Measurements from ENCODE around the gene GP1BA.
A peak's percentile ranks its signal among the peaks of the same experiment; 100 is the strongest.

The GP1BA gene

GRCh38 chr17:4931963-4932362, at the start of gene GP1BA:
TSS of gene GP1BA (plus strand) at chr17:4932277. CDS start at chr17:4932605, 328 bp downstream.
- no peak for DNase-seq

- no peak for DNase-seq
Observed at GRCh38 chr17:4884489-4884888, 47.6 kb upstream of the GP1BA start.

- no peak for DNase-seq
Observed at GRCh38 chr17:4886830-4887229, 45.2 kb upstream of the GP1BA start.

GRCh38 chr17:4887581-4887980, 44.5 kb upstream of the GP1BA start:
- DNase-seq = no peak

GRCh38 chr17:4891411-4892410, 40.4 kb upstream of the GP1BA start:
- no peak for DNase-seq

GRCh38 chr17:4892499-4893221, 39.4 kb upstream of the GP1BA start:
- no peak for DNase-seq

GRCh38 chr17:4893272-4893671, 38.8 kb upstream of the GP1BA start:
- no peak for DNase-seq

- DNase-seq = no peak
Observed at GRCh38 chr17:4893721-4894560, 38.1 kb upstream of the GP1BA start.

- no peak for DNase-seq
Observed at GRCh38 chr17:4895121-4895520, 37.0 kb upstream of the GP1BA start.

GRCh38 chr17:4895657-4896331, 36.3 kb upstream of the GP1BA start:
- DNase-seq = no peak

- DNase-seq = no peak
Observed at GRCh38 chr17:4896332-4897197, 35.5 kb upstream of the GP1BA start.

GRCh38 chr17:4897198-4897687, 34.8 kb upstream of the GP1BA start:
- DNase-seq = no peak

GRCh38 chr17:4897785-4898184, 34.3 kb upstream of the GP1BA start:
- no peak for DNase-seq

- no peak for DNase-seq
Observed at GRCh38 chr17:4898351-4898750, 33.7 kb upstream of the GP1BA start.

GRCh38 chr17:4898927-4899326, 33.1 kb upstream of the GP1BA start:
- no peak for DNase-seq

GRCh38 chr17:4899341-4900230, 32.5 kb upstream of the GP1BA start, which contains the start of gene C17orf107:
TSS of gene C17orf107 (plus strand) at chr17:4899536. CDS start at chr17:4899763, 227 bp downstream.
- peak; percentile 45 for DNase-seq

GRCh38 chr17:4900231-4901107, 31.6 kb upstream of the GP1BA start:
- no peak for DNase-seq

- DNase-seq = no peak
Observed at GRCh38 chr17:4901108-4901647, 30.9 kb upstream of the GP1BA start.
